ENCODE measurements around the gene PGC.

The PGC gene

GRCh38 chr6:41724228-41724580 lies 23.0 kb downstream of the PGC start:
- H3K27ac ChIP-seq (ENCODE audit: low read length), result no peak overlapping the region
- H3K4me1 ChIP-seq (ENCODE audit: control insufficient read depth, low read depth, low read length), result peaks cover 7% of the 10 kb centered on the region
- H3K9ac ChIP-seq (ENCODE audit: low read length), result no peak overlapping the region
- H3K4me3 ChIP-seq (ENCODE audit: low read length), result no peak overlapping the region
- no peaks in the 10 kb centered on the region for H3K36me3 ChIP-seq (ENCODE audit: control insufficient read depth, low read depth, low read length)
- H3K9me3 ChIP-seq (ENCODE audit: control insufficient read depth, low read depth, low read length), result no peaks in the 10 kb centered on the region
- no peaks in the 10 kb centered on the region for H3K27me3 ChIP-seq (ENCODE audit: control insufficient read depth, insufficient read depth, low read length)

DNA sequence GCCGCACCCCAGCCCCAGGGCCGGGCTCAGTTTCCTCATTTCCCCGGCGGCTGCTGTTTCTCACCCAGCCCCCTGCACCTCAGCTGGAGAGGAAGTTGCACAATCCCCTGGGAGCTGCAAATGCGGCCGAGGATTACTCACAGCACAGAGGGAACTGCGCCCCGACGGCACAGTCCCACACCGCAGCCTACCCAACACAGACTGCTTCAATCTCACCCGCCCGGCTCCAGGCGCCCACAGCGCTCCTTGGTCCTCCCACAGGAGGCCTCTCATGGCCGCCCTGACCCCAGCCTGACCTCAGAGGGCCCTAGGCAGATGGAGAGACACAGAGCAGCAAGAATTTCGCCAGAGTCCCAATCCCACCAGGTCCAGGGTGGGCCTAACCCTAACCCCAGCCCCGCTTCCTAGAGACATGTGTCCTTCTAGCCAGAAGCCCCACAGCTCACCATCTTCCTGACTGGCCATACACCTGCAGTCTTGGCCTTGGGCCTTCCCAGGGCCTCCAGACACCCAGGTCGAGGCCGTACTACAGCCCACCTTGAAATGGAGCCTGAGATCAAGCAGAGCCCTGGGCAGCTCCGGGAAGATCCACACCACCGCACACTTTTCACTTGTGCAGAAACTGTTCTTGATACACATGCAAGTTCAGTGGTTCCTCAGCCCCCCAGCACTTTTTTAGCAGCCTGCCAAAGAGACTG lies 23.5 kb downstream of the PGC start:
- Histone ChIP-seq H3K36me3 (ENCODE audit: control insufficient read depth, low read depth, low read length) (no peaks in the 10 kb centered on the region), H3K4me3 (ENCODE audit: low read length) (no peak overlapping the region), H3K27ac (ENCODE audit: low read length) (no peak overlapping the region), H3K9ac (ENCODE audit: low read length) (no peak overlapping the region), H3K27me3 (ENCODE audit: control insufficient read depth, insufficient read depth, low read length) (no peaks in the 10 kb centered on the region), H3K4me1 (ENCODE audit: control insufficient read depth, low read depth, low read length) (peaks cover 5% of the 10 kb centered on the region), H3K9me3 (ENCODE audit: control insufficient read depth, low read depth, low read length) (no peaks in the 10 kb centered on the region)

DNA sequence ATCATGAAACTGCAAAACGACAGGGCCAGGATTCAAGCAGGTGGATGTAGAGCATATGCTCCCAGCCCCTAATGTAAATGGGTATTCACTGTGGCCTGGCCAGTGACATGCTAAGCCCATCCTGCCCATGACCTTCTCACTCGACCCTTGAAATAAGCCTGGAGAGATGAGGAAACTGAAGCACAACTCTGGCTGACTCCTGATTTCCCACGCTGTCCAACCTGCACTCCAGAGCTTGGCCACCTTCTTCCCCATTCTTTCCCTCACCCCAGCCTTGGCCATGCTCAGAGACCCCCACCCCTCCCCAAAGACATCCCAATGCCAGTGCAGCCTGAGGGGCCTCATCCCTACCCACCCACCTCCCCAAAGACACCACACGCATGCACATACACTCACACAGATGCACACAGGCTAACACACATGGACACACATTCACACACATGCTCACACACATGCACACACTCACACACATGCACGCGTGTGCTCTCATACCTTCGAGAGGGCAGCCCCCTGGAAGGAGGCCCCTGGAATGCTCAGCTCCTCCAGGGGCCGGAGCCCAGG lies 24.1 kb downstream of the PGC start:
- H3K27me3 ChIP-seq (ENCODE audit: control insufficient read depth, insufficient read depth, low read length), result no peaks in the 10 kb centered on the region
- H3K9ac ChIP-seq (ENCODE audit: low read length), result no peak overlapping the region
- no peaks in the 10 kb centered on the region for H3K9me3 ChIP-seq (ENCODE audit: control insufficient read depth, low read depth, low read length)
- no peak overlapping the region for H3K27ac ChIP-seq (ENCODE audit: low read length)
- H3K4me1 ChIP-seq (ENCODE audit: control insufficient read depth, low read depth, low read length), result peaks cover 5% of the 10 kb centered on the region
- no peaks in the 10 kb centered on the region for H3K36me3 ChIP-seq (ENCODE audit: control insufficient read depth, low read depth, low read length)
- no peak overlapping the region for H3K4me3 ChIP-seq (ENCODE audit: low read length)

GRCh38 chr6:41721414-41721813 lies 25.8 kb downstream of the PGC start:
- peaks cover 5% of the 10 kb centered on the region for H3K4me1 ChIP-seq (ENCODE audit: control insufficient read depth, low read depth, low read length)
- H3K4me3 ChIP-seq (ENCODE audit: low read length), result no peak overlapping the region
- no peak overlapping the region for H3K27ac ChIP-seq (ENCODE audit: low read length)
- H3K27me3 ChIP-seq (ENCODE audit: control insufficient read depth, insufficient read depth, low read length), result no peaks in the 10 kb centered on the region
- no peak overlapping the region for H3K9ac ChIP-seq (ENCODE audit: low read length)
- H3K9me3 ChIP-seq (ENCODE audit: control insufficient read depth, low read depth, low read length), result no peaks in the 10 kb centered on the region
- no peaks in the 10 kb centered on the region for H3K36me3 ChIP-seq (ENCODE audit: control insufficient read depth, low read depth, low read length)

- H3K4me3 ChIP-seq (ENCODE audit: low read length), result no peak overlapping the region
- no peaks in the 10 kb centered on the region for H3K9me3 ChIP-seq (ENCODE audit: control insufficient read depth, low read depth, low read length)
- peaks cover 5% of the 10 kb centered on the region for H3K4me1 ChIP-seq (ENCODE audit: control insufficient read depth, low read depth, low read length)
- no peaks in the 10 kb centered on the region for H3K36me3 ChIP-seq (ENCODE audit: control insufficient read depth, low read depth, low read length)
- no peak overlapping the region for H3K27ac ChIP-seq (ENCODE audit: low read length)
- H3K9ac ChIP-seq (ENCODE audit: low read length), result no peak overlapping the region
- no peaks in the 10 kb centered on the region for H3K27me3 ChIP-seq (ENCODE audit: control insufficient read depth, insufficient read depth, low read length)
These were observed 26.4 kb downstream of the PGC start for GRCh38 chr6:41720783-41721182.

- H3K4me3 ChIP-seq (ENCODE audit: low read length), result no peak overlapping the region
- no peak overlapping the region for H3K9ac ChIP-seq (ENCODE audit: low read length)
These were observed 27.0 kb downstream of the PGC start for GRCh38 chr6:41720262-41720620.

GRCh38 chr6:41719436-41720261 lies 27.5 kb downstream of the PGC start:
- Histone ChIP-seq H3K27ac (ENCODE audit: low read length) (no peak overlapping the region), H3K9me3 (ENCODE audit: control insufficient read depth, low read depth, low read length) (no peaks in the 10 kb centered on the region), H3K4me1 (ENCODE audit: control insufficient read depth, low read depth, low read length) (peaks cover 5% of the 10 kb centered on the region), H3K27me3 (ENCODE audit: control insufficient read depth, insufficient read depth, low read length) (no peaks in the 10 kb centered on the region), H3K36me3 (ENCODE audit: control insufficient read depth, low read depth, low read length) (no peaks in the 10 kb centered on the region), H3K9ac (ENCODE audit: low read length) (no peak overlapping the region), H3K4me3 (ENCODE audit: low read length) (no peak overlapping the region)

More at GRCh38 chr6:41720262-41720620, 27.0 kb downstream of the PGC start:
- Histone ChIP-seq H3K36me3 (ENCODE audit: control insufficient read depth, low read depth, low read length) (no peaks in the 10 kb centered on the region), H3K27me3 (ENCODE audit: control insufficient read depth, insufficient read depth, low read length) (no peaks in the 10 kb centered on the region), H3K4me1 (ENCODE audit: control insufficient read depth, low read depth, low read length) (peaks cover 5% of the 10 kb centered on the region), H3K27ac (ENCODE audit: low read length) (no peak overlapping the region), H3K9me3 (ENCODE audit: control insufficient read depth, low read depth, low read length) (no peaks in the 10 kb centered on the region)

- Histone ChIP-seq H3K27ac (ENCODE audit: low read length) (no peak overlapping the region), H3K9ac (ENCODE audit: low read length) (no peak overlapping the region), H3K4me1 (ENCODE audit: control insufficient read depth, low read depth, low read length) (peaks cover 3% of the 10 kb centered on the region), H3K27me3 (ENCODE audit: control insufficient read depth, insufficient read depth, low read length) (no peaks in the 10 kb centered on the region), H3K4me3 (ENCODE audit: low read length) (no peak overlapping the region), H3K9me3 (ENCODE audit: control insufficient read depth, low read depth, low read length) (no peaks in the 10 kb centered on the region), H3K36me3 (ENCODE audit: control insufficient read depth, low read depth, low read length) (no peaks in the 10 kb centered on the region)
These were observed 28.4 kb downstream of the PGC start for GRCh38 chr6:41718828-41719227.

DNA sequence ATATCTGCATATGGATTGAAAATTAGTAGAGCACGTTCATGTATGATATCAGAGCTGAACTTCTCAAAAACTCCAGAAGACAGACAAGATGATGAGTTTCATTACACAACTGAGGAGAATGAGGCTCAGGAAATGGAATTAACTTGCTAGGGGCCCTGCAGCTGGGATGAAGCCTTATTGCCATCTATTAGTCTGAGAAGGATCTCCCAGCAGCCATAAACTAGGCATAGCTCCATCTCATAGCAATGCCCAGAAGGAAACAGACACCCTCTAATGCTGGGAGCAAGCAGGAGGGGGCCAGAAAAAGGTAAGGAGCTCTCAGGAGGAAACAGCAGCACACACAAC lies 29.8 kb downstream of the PGC start:
- H3K27ac ChIP-seq (ENCODE audit: low read length), result no peak overlapping the region
- no peaks in the 10 kb centered on the region for H3K4me1 ChIP-seq (ENCODE audit: control insufficient read depth, low read depth, low read length)
- H3K4me3 ChIP-seq (ENCODE audit: low read length), result no peak overlapping the region
- no peaks in the 10 kb centered on the region for H3K9me3 ChIP-seq (ENCODE audit: control insufficient read depth, low read depth, low read length)
- no peak overlapping the region for H3K9ac ChIP-seq (ENCODE audit: low read length)
- no peaks in the 10 kb centered on the region for H3K27me3 ChIP-seq (ENCODE audit: control insufficient read depth, insufficient read depth, low read length)
- H3K36me3 ChIP-seq (ENCODE audit: control insufficient read depth, low read depth, low read length), result no peaks in the 10 kb centered on the region

DNA sequence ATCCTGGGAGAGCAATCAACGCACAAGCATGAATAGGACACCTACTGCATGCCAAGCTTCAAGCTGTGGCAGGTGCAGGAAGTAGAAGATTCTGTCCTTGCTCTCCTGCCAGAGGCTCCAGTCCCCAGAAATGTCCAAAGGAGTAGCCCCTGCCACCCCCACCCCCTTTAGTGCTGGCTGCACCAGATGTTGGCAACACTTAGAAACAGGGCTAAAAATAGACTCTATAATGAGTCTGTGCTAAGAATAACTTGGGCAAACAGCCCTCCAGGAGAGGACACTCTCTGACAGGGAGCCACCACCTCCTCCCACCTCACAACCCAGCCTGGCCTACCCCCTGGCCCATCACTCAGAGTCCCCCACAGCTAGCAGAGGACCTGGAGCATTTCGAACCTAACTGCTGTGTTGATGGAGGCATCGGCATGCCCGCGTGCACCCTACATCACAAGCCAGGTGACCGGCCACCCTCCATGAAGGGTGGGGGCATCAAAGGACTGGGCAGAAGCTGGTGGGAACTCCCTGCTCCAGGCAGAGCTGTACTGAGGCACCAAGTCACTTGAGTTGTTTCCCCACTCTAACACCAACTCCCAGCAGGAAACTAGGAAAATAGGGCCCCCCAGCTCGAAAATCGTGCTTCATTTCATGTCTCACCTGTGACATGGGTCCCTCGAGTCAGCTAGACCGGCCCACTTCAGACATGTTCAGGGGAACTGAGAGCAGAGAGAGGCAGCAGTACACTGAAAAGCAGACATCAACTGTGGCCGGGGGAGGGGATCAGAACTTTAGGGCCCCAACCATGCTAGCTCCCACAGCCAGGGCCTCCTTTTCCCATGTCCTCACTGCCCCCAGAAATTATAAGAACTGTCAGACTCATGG lies 30.4 kb downstream of the PGC start:
- Histone ChIP-seq H3K27me3 (ENCODE audit: control insufficient read depth, insufficient read depth, low read length) (no peaks in the 10 kb centered on the region), H3K4me1 (ENCODE audit: control insufficient read depth, low read depth, low read length) (no peaks in the 10 kb centered on the region), H3K36me3 (ENCODE audit: control insufficient read depth, low read depth, low read length) (no peaks in the 10 kb centered on the region), H3K9me3 (ENCODE audit: control insufficient read depth, low read depth, low read length) (no peaks in the 10 kb centered on the region), H3K27ac (ENCODE audit: low read length) (no peak overlapping the region), H3K9ac (ENCODE audit: low read length) (no peak overlapping the region), H3K4me3 (ENCODE audit: low read length) (no peak overlapping the region)

DNA sequence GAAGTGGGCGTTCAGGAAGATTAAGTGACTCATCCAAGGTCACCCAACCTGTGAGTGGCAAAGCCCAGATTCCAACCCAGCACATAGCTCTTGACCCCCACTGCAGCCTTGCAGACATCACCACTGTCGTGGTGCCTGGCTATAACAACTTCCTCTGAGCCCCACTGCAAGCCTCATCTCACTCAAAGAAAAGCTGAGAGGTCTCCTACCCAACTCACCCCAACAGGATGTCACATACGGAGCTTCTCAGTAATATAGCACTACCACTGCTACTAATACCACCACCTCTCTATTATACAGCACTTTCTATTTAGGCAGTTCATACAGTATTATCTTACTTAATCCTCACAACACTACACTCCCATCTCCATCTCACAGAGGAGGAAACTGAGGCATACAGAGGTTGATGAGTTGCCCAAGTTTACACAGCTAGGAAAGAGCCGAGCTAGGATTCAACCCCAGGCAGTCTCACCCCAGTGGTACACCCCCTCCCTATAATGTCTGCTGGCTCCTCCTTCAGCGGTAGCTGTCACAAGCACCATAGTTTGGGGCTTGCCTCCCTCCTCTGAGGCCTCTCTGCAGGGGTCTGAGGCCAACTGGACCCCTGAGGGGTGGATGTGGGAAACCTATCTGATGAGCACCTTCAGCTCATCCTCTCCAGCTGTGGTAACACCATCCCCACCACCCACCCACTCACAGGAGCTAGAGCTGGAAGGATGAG lies 31.2 kb downstream of the PGC start:
- H3K27ac ChIP-seq (ENCODE audit: low read length), result no peak overlapping the region
- no peaks in the 10 kb centered on the region for H3K9me3 ChIP-seq (ENCODE audit: control insufficient read depth, low read depth, low read length)
- no peaks in the 10 kb centered on the region for H3K27me3 ChIP-seq (ENCODE audit: control insufficient read depth, insufficient read depth, low read length)
- H3K4me1 ChIP-seq (ENCODE audit: control insufficient read depth, low read depth, low read length), result no peaks in the 10 kb centered on the region
- H3K9ac ChIP-seq (ENCODE audit: low read length), result no peak overlapping the region
- H3K36me3 ChIP-seq (ENCODE audit: control insufficient read depth, low read depth, low read length), result no peaks in the 10 kb centered on the region
- no peak overlapping the region for H3K4me3 ChIP-seq (ENCODE audit: low read length)
